Measurements from ENCODE around the gene HGD.
"Not testable (repeated sequence)": the region's sequence is repeated elsewhere in the genome, so short reads cannot be mapped to it uniquely, and the experiment has no call there.

The HGD gene

GRCh38 chr3:120682095-120682681, at the start of gene HGD:
TSS of gene HGD (minus strand) at chr3:120682239. CDS start at chr3:120682111, 128 bp downstream.
- no peak for DNase-seq

- no peak for DNase-seq
These were observed 48.8 kb upstream of the HGD start for GRCh38 chr3:120730576-120731542.

GRCh38 chr3:120726791-120727190, 44.8 kb upstream of the HGD start:
- DNase-seq, result no peak

GRCh38 chr3:120719167-120719834, 37.3 kb upstream of the HGD start:
- not testable (repeated sequence) for DNase-seq

GRCh38 chr3:120713262-120713661, 31.2 kb upstream of the HGD start:
- DNase-seq, result no peak

- no peak for DNase-seq
These were observed 28.3 kb upstream of the HGD start for GRCh38 chr3:120710369-120710768.

GRCh38 chr3:120708408-120708807, 26.4 kb upstream of the HGD start:
- DNase-seq, result no peak

GRCh38 chr3:120706950-120707349, 24.9 kb upstream of the HGD start:
- DNase-seq, result no peak

GRCh38 chr3:120705884-120706582, 24.0 kb upstream of the HGD start:
- DNase-seq, result no peak

- no peak for DNase-seq
These were observed 17.3 kb upstream of the HGD start for GRCh38 chr3:120699333-120699732.

- DNase-seq, result no peak
These were observed 11.6 kb upstream of the HGD start for GRCh38 chr3:120693439-120694171.

- DNase-seq, result no peak
These were observed 7.4 kb upstream of the HGD start for GRCh38 chr3:120689395-120689794.

- DNase-seq, result no peak
These were observed 6.1 kb upstream of the HGD start for GRCh38 chr3:120688121-120688520.

- no peak for DNase-seq
These were observed 3.4 kb upstream of the HGD start for GRCh38 chr3:120685411-120685810.

GRCh38 chr3:120684896-120685295, 2.9 kb upstream of the HGD start:
- DNase-seq, result no peak

- DNase-seq, result no peak
These were observed 1.7 kb upstream of the HGD start for GRCh38 chr3:120683671-120684301.

GRCh38 chr3:120683213-120683612, 1.2 kb upstream of the HGD start:
- DNase-seq, result no peak

- no peak for DNase-seq
These were observed 467 bp downstream of the HGD start for GRCh38 chr3:120681506-120682038.

GRCh38 chr3:120681018-120681417, 1.0 kb downstream of the HGD start:
- DNase-seq, result no peak

- DNase-seq, result no peak
These were observed 1.7 kb downstream of the HGD start for GRCh38 chr3:120680193-120680894.

- DNase-seq, result peak; percentile 52
These were observed 3.1 kb downstream of the HGD start for GRCh38 chr3:120678984-120679383.

Measured in RPMI8226 (cell line).